ENCODE data around the gene MBD2. TPM values are rescaled to one million over a fixed set of nuclear protein-coding genes. Genes with fewer than 3 reads are reported as not detected.
"Not testable (repeated sequence)": the region's sequence is repeated elsewhere in the genome, so short reads cannot be mapped to it uniquely, and the experiment has no call there.

Gene MBD2
- total RNA-seq, 2 experiments from 2014 or later: 131 to 140 TPM

GRCh38 chr18:54215069-54215468 lies 9.4 kb downstream of the MBD2 start:
- H3K4me1 Mint-ChIP-seq (ENCODE audit: low read depth): peaks cover 66% of the 10 kb centered on the region
- no peak for DNase-seq
- H3K27me3 Mint-ChIP-seq: no peaks in the 10 kb centered on the region
- H3K27ac Mint-ChIP-seq: no peak overlapping the region
- intact Hi-C loops (cut with micrococcal nuclease): no loop called here
- no peaks in the 10 kb centered on the region for H3K9me3 Mint-ChIP-seq
- no peak overlapping the region for H3K4me3 Mint-ChIP-seq
- POLR2A ChIA-PET: no interaction called here
- CTCF ChIA-PET: interaction anchor here (0.7 kb wide), 1 partner anchor 55 kb away, joined by 3 read pairs; no protein-coding TSS in a partner anchor
- H3K36me3 Mint-ChIP-seq: peaks cover 2% of the 10 kb centered on the region

GRCh38 chr18:54210463-54210862 lies 14.0 kb downstream of the MBD2 start:
- Mint-ChIP-seq H3K9me3 (no peaks in the 10 kb centered on the region), H3K27me3 (no peaks in the 10 kb centered on the region), H3K4me3 (no peak overlapping the region), H3K36me3 (no peaks in the 10 kb centered on the region), H3K27ac (peak overlapping the region; percentile 15), H3K4me1 (ENCODE audit: low read depth) (peaks cover 65% of the 10 kb centered on the region)
- intact Hi-C loops (cut with micrococcal nuclease): loop anchor here (1.0 kb wide), 3 partner anchors 13 to 61 kb away; no protein-coding TSS in a partner anchor
- CTCF ChIA-PET: interaction anchor here (0.6 to 1.5 kb wide), 4 partner anchors 9 to 74 kb away, joined by 3 to 8 read pairs (median 4); no protein-coding TSS in a partner anchor
- DNase-seq: no peak
- POLR2A ChIA-PET: interaction anchor here (0.9 to 2.1 kb wide), 3 partner anchors 10 to 62 kb away, joined by 4 to 8 read pairs (median 7); no protein-coding TSS in a partner anchor

- Mint-ChIP-seq H3K4me3 (peak overlapping the region; percentile 17), H3K27me3 (no peaks in the 10 kb centered on the region), H3K27ac (peak overlapping the region; percentile 83), H3K36me3 (peaks cover 1% of the 10 kb centered on the region), H3K4me1 (ENCODE audit: low read depth) (peaks cover 62% of the 10 kb centered on the region), H3K9me3 (no peaks in the 10 kb centered on the region)
- DNase-seq: no peak
- POLR2A ChIA-PET: interaction anchor here (1.9 to 2.1 kb wide), 2 partner anchors 14 to 61 kb away, joined by 7 to 8 read pairs; no protein-coding TSS in a partner anchor
- CTCF ChIA-PET: interaction anchor here (1.0 to 1.5 kb wide), 2 partner anchors 13 to 61 kb away, joined by 4 to 8 read pairs; no protein-coding TSS in a partner anchor
- intact Hi-C loops (cut with micrococcal nuclease): loop anchor here (1.0 kb wide), 5 partner anchors 14 to 76 kb away; no protein-coding TSS in a partner anchor
Measured at GRCh38 chr18:54209471-54210180, 14.8 kb downstream of the MBD2 start.

GRCh38 chr18:54206447-54206846 lies 18.0 kb downstream of the MBD2 start:
- intact Hi-C loops (cut with micrococcal nuclease): no loop called here
- ChIA-PET POLR2A (interaction anchor here (1.2 kb wide), 1 partner anchor 23 kb away, joined by 3 read pairs; no protein-coding TSS in a partner anchor), CTCF (interaction anchor here (0.6 to 1.5 kb wide), 3 partner anchors 17 to 149 kb away, joined by 3 to 6 read pairs (median 4); no protein-coding TSS in a partner anchor)
- H3K27ac Mint-ChIP-seq: no peak overlapping the region
- peaks cover 50% of the 10 kb centered on the region for H3K4me1 Mint-ChIP-seq (ENCODE audit: low read depth)
- H3K9me3 Mint-ChIP-seq: no peaks in the 10 kb centered on the region
- H3K36me3 Mint-ChIP-seq: peaks cover 20% of the 10 kb centered on the region
- no peak for DNase-seq
- no peaks in the 10 kb centered on the region for H3K27me3 Mint-ChIP-seq
- H3K4me3 Mint-ChIP-seq: no peak overlapping the region

- H3K36me3 Mint-ChIP-seq: peaks cover 25% of the 10 kb centered on the region
- peaks cover 50% of the 10 kb centered on the region for H3K4me1 Mint-ChIP-seq (ENCODE audit: low read depth)
- no peak overlapping the region for H3K4me3 Mint-ChIP-seq
- no peaks in the 10 kb centered on the region for H3K9me3 Mint-ChIP-seq
- POLR2A ChIA-PET: no interaction called here
- CTCF ChIA-PET: interaction anchor here (0.6 to 0.9 kb wide), 3 partner anchors 10 to 150 kb away, joined by 3 to 4 read pairs (median 4); no protein-coding TSS in a partner anchor
- H3K27me3 Mint-ChIP-seq: no peaks in the 10 kb centered on the region
- H3K27ac Mint-ChIP-seq: no peak overlapping the region
- DNase-seq: no peak
- intact Hi-C loops (cut with micrococcal nuclease): no loop called here
Measured at GRCh38 chr18:54205959-54206358, 18.5 kb downstream of the MBD2 start.

GRCh38 chr18:54205448-54205847 lies 19.0 kb downstream of the MBD2 start:
- DNase-seq; H3K27ac Mint-ChIP-seq; H3K27me3 Mint-ChIP-seq; H3K4me3 Mint-ChIP-seq; POLR2A ChIA-PET; intact Hi-C loops (cut with micrococcal nuclease); H3K9me3 Mint-ChIP-seq: not testable (repeated sequence)
- Mint-ChIP-seq H3K4me1 (ENCODE audit: low read depth) (peaks cover 48% of the 10 kb centered on the region), H3K36me3 (peaks cover 27% of the 10 kb centered on the region)
- CTCF ChIA-PET: interaction anchor here (0.6 kb wide), 1 partner anchor 9 kb away, joined by 4 read pairs; no protein-coding TSS in a partner anchor

- peaks cover 29% of the 10 kb centered on the region for H3K36me3 Mint-ChIP-seq
- ChIA-PET CTCF (no interaction called here), POLR2A (no interaction called here)
- H3K4me3 Mint-ChIP-seq: no peak overlapping the region
- no peaks in the 10 kb centered on the region for H3K27me3 Mint-ChIP-seq
- DNase-seq: no peak
- no peak overlapping the region for H3K27ac Mint-ChIP-seq
- intact Hi-C loops (cut with micrococcal nuclease): no loop called here
- H3K4me1 Mint-ChIP-seq (ENCODE audit: low read depth): peaks cover 44% of the 10 kb centered on the region
- H3K9me3 Mint-ChIP-seq: no peaks in the 10 kb centered on the region
Measured at GRCh38 chr18:54204883-54205282, 19.6 kb downstream of the MBD2 start.

GRCh38 chr18:54203914-54204313 lies 20.6 kb downstream of the MBD2 start:
- POLR2A ChIA-PET: no interaction called here
- no peak for DNase-seq
- Mint-ChIP-seq H3K4me1 (ENCODE audit: low read depth) (peaks cover 38% of the 10 kb centered on the region), H3K27ac (no peak overlapping the region), H3K9me3 (no peaks in the 10 kb centered on the region), H3K4me3 (no peak overlapping the region), H3K27me3 (no peaks in the 10 kb centered on the region), H3K36me3 (peaks cover 37% of the 10 kb centered on the region)
- CTCF ChIA-PET: no interaction called here
- intact Hi-C loops (cut with micrococcal nuclease): no loop called here

- Mint-ChIP-seq H3K27me3 (no peaks in the 10 kb centered on the region), H3K4me3 (no peak overlapping the region), H3K4me1 (ENCODE audit: low read depth) (peaks cover 33% of the 10 kb centered on the region), H3K9me3 (no peaks in the 10 kb centered on the region), H3K27ac (no peak overlapping the region), H3K36me3 (peaks cover 40% of the 10 kb centered on the region)
- no peak for DNase-seq
- POLR2A ChIA-PET: no interaction called here
- intact Hi-C loops (cut with micrococcal nuclease): no loop called here
- CTCF ChIA-PET: interaction anchor here (1.0 kb wide), 1 partner anchor 155 kb away, joined by 3 read pairs; the partner anchor contains the start of genes C18orf54 and STARD6
Measured at GRCh38 chr18:54202851-54203250, 21.6 kb downstream of the MBD2 start.

- Mint-ChIP-seq H3K4me1 (ENCODE audit: low read depth) (peaks cover 13% of the 10 kb centered on the region), H3K27ac (no peak overlapping the region), H3K4me3 (no peak overlapping the region), H3K36me3 (peaks cover 28% of the 10 kb centered on the region), H3K9me3 (no peaks in the 10 kb centered on the region), H3K27me3 (no peaks in the 10 kb centered on the region)
- DNase-seq: no peak
- ChIA-PET POLR2A (interaction anchor here (0.9 kb wide), 1 partner anchor 72 kb away, joined by 3 read pairs; no protein-coding TSS in a partner anchor), CTCF (no interaction called here)
- intact Hi-C loops (cut with micrococcal nuclease): no loop called here
Measured at GRCh38 chr18:54197747-54198411, 26.6 kb downstream of the MBD2 start.

- POLR2A ChIA-PET: no interaction called here
- Mint-ChIP-seq H3K36me3 (peaks cover 11% of the 10 kb centered on the region), H3K4me3 (no peak overlapping the region), H3K27ac (no peak overlapping the region), H3K27me3 (no peaks in the 10 kb centered on the region), H3K4me1 (ENCODE audit: low read depth) (peaks cover 8% of the 10 kb centered on the region), H3K9me3 (no peaks in the 10 kb centered on the region)
- CTCF ChIA-PET: interaction anchor here (0.6 kb wide), 1 partner anchor 69 kb away, joined by 3 read pairs; no protein-coding TSS in a partner anchor
- DNase-seq: no peak
- intact Hi-C loops (cut with micrococcal nuclease): no loop called here
Measured at GRCh38 chr18:54193786-54194185, 30.7 kb downstream of the MBD2 start.

GRCh38 chr18:54192900-54193299 lies 31.6 kb downstream of the MBD2 start:
- Mint-ChIP-seq H3K27me3 (no peaks in the 10 kb centered on the region), H3K4me1 (ENCODE audit: low read depth) (peaks cover 6% of the 10 kb centered on the region), H3K4me3 (no peak overlapping the region), H3K9me3 (no peaks in the 10 kb centered on the region), H3K36me3 (peaks cover 13% of the 10 kb centered on the region), H3K27ac (no peak overlapping the region)
- intact Hi-C loops (cut with micrococcal nuclease): no loop called here
- ChIA-PET POLR2A (no interaction called here), CTCF (no interaction called here)
- no peak for DNase-seq
